Pericardium fibroblast (primary cell): ENCODE results near the gene FRMD4A. TPM values are rescaled to one million over a fixed set of nuclear protein-coding genes. Genes with fewer than 3 reads are reported as not detected.

Experiments
- total RNA-seq: library from RNA; depleted of rRNA; stranded (reverse); fragments of >200 nt; gene quantifications from 2 replicates; pipeline ENCODE4 v1.2.3, GENCODE V29; 2015

FRMD4A gene
- 6.8 and 17.1 TPM in 2 replicates for total RNA-seq

GRCh38 chr10:14330388-14331061 is at the start of gene FRMD4A:
Gene FRMD4A (minus strand): TSS chr10:14330924.

